ENCODE data around the gene PRLR.
"Not testable (repeated sequence)": the region's sequence is repeated elsewhere in the genome, so short reads cannot be mapped to it uniquely, and the experiment has no call there.

DNA sequence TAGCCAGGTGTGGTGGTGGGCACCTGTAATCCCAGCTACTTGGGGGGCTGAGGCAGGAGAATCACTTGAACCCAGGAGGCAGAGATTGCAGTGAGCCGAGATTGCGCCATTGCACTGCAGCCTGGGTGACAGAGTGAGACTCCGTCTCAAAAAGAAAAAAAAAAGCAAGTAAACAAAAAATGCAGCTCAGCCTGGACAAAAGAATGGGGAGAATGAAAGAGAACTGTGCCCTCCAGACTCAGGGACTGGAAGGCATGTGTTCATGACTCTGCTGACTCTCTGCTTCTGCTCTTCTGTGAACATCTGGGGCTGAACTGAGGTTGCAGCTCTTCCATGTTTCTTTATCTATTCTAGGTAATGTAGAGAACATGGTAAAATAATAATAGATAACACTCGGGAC lies 194.4 kb downstream of the PRLR start:
- TF ChIP-seq NFRKB (IDR thresholded peaks at IDR 0.05); FOXM1 (IDR thresholded peaks at IDR 0.05; ENCODE audit: borderline replicate concordance); ELF4 (IDR thresholded peaks at IDR 0.05); SUZ12 (IDR thresholded peaks at IDR 0.05); FOXA1 (IDR thresholded peaks at IDR 0.05); BHLHE40 (IDR thresholded peaks at IDR 0.05; ENCODE audit: borderline replicate concordance); SP1 (IDR thresholded peaks at IDR 0.05); TARDBP (IDR thresholded peaks at IDR 0.05); HDGF (IDR thresholded peaks at IDR 0.05; ENCODE audit: borderline replicate concordance); ZNF384 (IDR thresholded peaks at IDR 0.05); CTBP1 (IDR thresholded peaks at IDR 0.05; ENCODE audit: borderline replicate concordance); LEF1 (IDR thresholded peaks at IDR 0.05; ENCODE audit: borderline replicate concordance): not testable (repeated sequence)
- TF ChIP-seq, protein P1, sequence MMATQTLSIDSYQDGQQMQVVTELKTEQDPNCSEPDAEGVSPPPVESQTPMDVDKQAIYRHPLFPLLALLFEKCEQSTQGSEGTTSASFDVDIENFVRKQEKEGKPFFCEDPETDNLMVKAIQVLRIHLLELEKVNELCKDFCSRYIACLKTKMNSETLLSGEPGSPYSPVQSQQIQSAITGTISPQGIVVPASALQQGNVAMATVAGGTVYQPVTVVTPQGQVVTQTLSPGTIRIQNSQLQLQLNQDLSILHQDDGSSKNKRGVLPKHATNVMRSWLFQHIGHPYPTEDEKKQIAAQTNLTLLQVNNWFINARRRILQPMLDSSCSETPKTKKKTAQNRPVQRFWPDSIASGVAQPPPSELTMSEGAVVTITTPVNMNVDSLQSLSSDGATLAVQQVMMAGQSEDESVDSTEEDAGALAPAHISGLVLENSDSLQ (IDR thresholded peaks at IDR 0.05) = not testable (repeated sequence)
